ENCODE results near the gene CERS5.

DNA sequence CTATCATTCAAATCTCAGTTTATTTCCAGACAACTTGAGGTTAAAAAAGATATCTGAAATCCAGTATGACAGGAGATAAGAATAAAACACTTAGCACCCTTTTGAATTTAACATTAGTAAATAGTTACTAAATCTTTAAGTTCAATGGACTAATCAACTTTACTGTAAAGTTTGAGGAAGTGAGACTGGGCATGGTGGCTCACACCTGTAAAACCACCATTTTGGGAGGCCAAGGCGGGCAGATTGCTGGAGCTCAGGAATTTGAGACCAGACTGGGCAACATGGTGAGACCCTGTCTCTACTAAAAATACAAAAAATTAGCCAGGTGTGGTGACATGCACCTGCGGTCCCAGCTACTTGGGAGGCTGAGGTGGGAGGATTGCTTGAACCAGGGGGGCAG is 40.3 kb upstream of the CERS5 start:
- TF ChIP-seq, protein P1, sequence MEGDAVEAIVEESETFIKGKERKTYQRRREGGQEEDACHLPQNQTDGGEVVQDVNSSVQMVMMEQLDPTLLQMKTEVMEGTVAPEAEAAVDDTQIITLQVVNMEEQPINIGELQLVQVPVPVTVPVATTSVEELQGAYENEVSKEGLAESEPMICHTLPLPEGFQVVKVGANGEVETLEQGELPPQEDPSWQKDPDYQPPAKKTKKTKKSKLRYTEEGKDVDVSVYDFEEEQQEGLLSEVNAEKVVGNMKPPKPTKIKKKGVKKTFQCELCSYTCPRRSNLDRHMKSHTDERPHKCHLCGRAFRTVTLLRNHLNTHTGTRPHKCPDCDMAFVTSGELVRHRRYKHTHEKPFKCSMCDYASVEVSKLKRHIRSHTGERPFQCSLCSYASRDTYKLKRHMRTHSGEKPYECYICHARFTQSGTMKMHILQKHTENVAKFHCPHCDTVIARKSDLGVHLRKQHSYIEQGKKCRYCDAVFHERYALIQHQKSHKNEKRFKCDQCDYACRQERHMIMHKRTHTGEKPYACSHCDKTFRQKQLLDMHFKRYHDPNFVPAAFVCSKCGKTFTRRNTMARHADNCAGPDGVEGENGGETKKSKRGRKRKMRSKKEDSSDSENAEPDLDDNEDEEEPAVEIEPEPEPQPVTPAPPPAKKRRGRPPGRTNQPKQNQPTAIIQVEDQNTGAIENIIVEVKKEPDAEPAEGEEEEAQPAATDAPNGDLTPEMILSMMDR (IDR thresholded peaks at IDR 0.05; ENCODE audit: insufficient read depth, low read length, poor library complexity, severe bottlenecking) = no peak
- no peak for TF ChIP-seq EZH2phosphoT487 (conservative IDR thresholded peaks at IDR 0.05; ENCODE audit: low read length)

All from SU-DHL-6 (cell line).